ENCODE data around the gene TRPM5. TPM values are rescaled to one million over a fixed set of nuclear protein-coding genes. Genes with fewer than 3 reads are reported as not detected.

The TRPM5 gene
- total RNA-seq, 1 experiment from 2014 or later, result 0.07 TPM

GRCh38 chr11:2459796-2460531 lies 15.7 kb upstream of the TRPM5 start:
- H3K27ac Mint-ChIP-seq, result no peak overlapping the region
- H3K27me3 Mint-ChIP-seq (ENCODE audit: low read depth), result peaks cover 60% of the 10 kb centered on the region
- TF ChIP-seq ATF3 (CRISPR knock-in tag; conservative IDR thresholded peaks at IDR 0.05) (no peak), E2F4 (CRISPR knock-in tag; IDR thresholded peaks at IDR 0.05; ENCODE audit: borderline replicate concordance, low read depth) (no peak), SOX15 (CRISPR knock-in tag; IDR thresholded peaks at IDR 0.05) (no peak), MLX (CRISPR knock-in tag; IDR thresholded peaks at IDR 0.05) (no peak), ZNF416 (CRISPR knock-in tag; IDR thresholded peaks at IDR 0.05) (no peak), NR3C1 (CRISPR knock-in tag; conservative IDR thresholded peaks at IDR 0.05; ENCODE audit: low read depth) (no peak), HMGA2 (CRISPR knock-in tag; IDR thresholded peaks at IDR 0.05) (no peak), TEAD4 (CRISPR knock-in tag; IDR thresholded peaks at IDR 0.05) (no peak), CREM (CRISPR knock-in tag; IDR thresholded peaks at IDR 0.05) (no peak), RELA (CRISPR knock-in tag; IDR thresholded peaks at IDR 0.05; ENCODE audit: borderline replicate concordance) (no peak), NFE2L1 (CRISPR knock-in tag; IDR thresholded peaks at IDR 0.05) (no peak), ZNF121 (CRISPR knock-in tag; IDR thresholded peaks at IDR 0.05) (no peak), ATF6 (CRISPR knock-in tag; IDR thresholded peaks at IDR 0.05) (no peak), JAZF1 (CRISPR knock-in tag; IDR thresholded peaks at IDR 0.05) (no peak), ELF4 (CRISPR knock-in tag; IDR thresholded peaks at IDR 0.05; ENCODE audit: low read depth) (no peak), HMGXB4 (CRISPR knock-in tag; IDR thresholded peaks at IDR 0.05) (no peak), ZNF532 (CRISPR knock-in tag; IDR thresholded peaks at IDR 0.05; ENCODE audit: borderline replicate concordance) (no peak), ZMAT4 (CRISPR knock-in tag; IDR thresholded peaks at IDR 0.05) (no peak), SMAD4 (CRISPR knock-in tag; IDR thresholded peaks at IDR 0.05) (no peak)
- H3K9me3 Mint-ChIP-seq, result no peaks in the 10 kb centered on the region
- CTCF ChIA-PET, result interaction anchor here (1.0 to 1.4 kb wide), 3 partner anchors 9 to 274 kb away, joined by 3 to 4 read pairs (median 4); no protein-coding TSS in a partner anchor
- DNase-seq (ENCODE audit: low spot score), result no peak
- POLR2A ChIA-PET, result no interaction called here
- H3K36me3 Mint-ChIP-seq, result no peaks in the 10 kb centered on the region
- no peak for ATAC-seq
- H3K4me3 Mint-ChIP-seq, result no peak overlapping the region
- no peaks in the 10 kb centered on the region for H3K4me1 Mint-ChIP-seq

Data from WTC11 (cell line).